Stimulated activated CD4-positive, alpha-beta T cell treated with anti-CD3 and anti-CD28 coated beads, TNF-alpha, amount 100 ng/mL, for 1 hour (primary cell): ENCODE results near the gene SLC11A2.
"Not testable (repeated sequence)": the region's sequence is repeated elsewhere in the genome, so short reads cannot be mapped to it uniquely, and the experiment has no call there.

Source experiments
- DNase-seq, 3 donors: peaks; one replicate each; pipeline ENCODE4 v3.0.0-alpha.2; 2020; ENCODE audit warnings: low read depth in 3 of 3, low spot score in 1 of 3

Gene SLC11A2

GRCh38 chr12:50949801-50950302 lies 76.3 kb downstream of the SLC11A2 start:
- no peak for DNase-seq

GRCh38 chr12:50948798-50949197 lies 77.4 kb downstream of the SLC11A2 start:
- no peak for DNase-seq

GRCh38 chr12:50947933-50948626 lies 78.1 kb downstream of the SLC11A2 start:
- DNase-seq: no peak

GRCh38 chr12:50937653-50938052 lies 88.5 kb downstream of the SLC11A2 start:
- DNase-seq: no peak

GRCh38 chr12:50936821-50937530 lies 89.2 kb downstream of the SLC11A2 start:
- no peak for DNase-seq

- DNase-seq: no peak
Observed at GRCh38 chr12:50934981-50935807, 91.0 kb downstream of the SLC11A2 start.

GRCh38 chr12:50934371-50934851 lies 91.8 kb downstream of the SLC11A2 start:
- no peak for DNase-seq

- no peak for DNase-seq
Observed at GRCh38 chr12:50933459-50934124, 92.6 kb downstream of the SLC11A2 start.

GRCh38 chr12:50932787-50933280 lies 93.3 kb downstream of the SLC11A2 start:
- no peak for DNase-seq

GRCh38 chr12:50930477-50930876 lies 95.7 kb downstream of the SLC11A2 start:
- not testable (repeated sequence) for DNase-seq

GRCh38 chr12:50929831-50930230 lies 96.4 kb downstream of the SLC11A2 start:
- DNase-seq: no peak
